ENCODE results near the gene CA10.
A peak's percentile ranks its signal among the peaks of the same experiment; 100 is the strongest.

Gene CA10

GRCh38 chr17:51946311-51946710 lies 212.2 kb downstream of the CA10 start:
- DNase-seq = no peak

GRCh38 chr17:51941272-51941671 lies 217.2 kb downstream of the CA10 start:
- no peak for DNase-seq

GRCh38 chr17:51937264-51937663 lies 221.2 kb downstream of the CA10 start:
- DNase-seq = no peak

- no peak for DNase-seq
Observed at GRCh38 chr17:51935477-51935876, 223.0 kb downstream of the CA10 start.

GRCh38 chr17:51933647-51934046 lies 224.9 kb downstream of the CA10 start:
- no peak for DNase-seq

- no peak for DNase-seq
Observed at GRCh38 chr17:51926448-51926847, 232.1 kb downstream of the CA10 start.

- no peak for DNase-seq
Observed at GRCh38 chr17:51921500-51921899, 237.0 kb downstream of the CA10 start.

GRCh38 chr17:51914577-51914976 lies 243.9 kb downstream of the CA10 start:
- DNase-seq = no peak

GRCh38 chr17:51913491-51914205 lies 244.9 kb downstream of the CA10 start:
- no peak for DNase-seq

GRCh38 chr17:51912939-51913338 lies 245.6 kb downstream of the CA10 start:
- no peak for DNase-seq

GRCh38 chr17:51911237-51911636 lies 247.3 kb downstream of the CA10 start:
- DNase-seq = no peak

- no peak for DNase-seq
Observed at GRCh38 chr17:51909971-51910370, 248.5 kb downstream of the CA10 start.

- no peak for DNase-seq
Observed at GRCh38 chr17:51908841-51909537, 249.5 kb downstream of the CA10 start.

- DNase-seq = no peak
Observed at GRCh38 chr17:51907041-51907440, 251.5 kb downstream of the CA10 start.

GRCh38 chr17:51904379-51904778 lies 254.1 kb downstream of the CA10 start:
- no peak for DNase-seq

GRCh38 chr17:51901242-51901641 lies 257.3 kb downstream of the CA10 start:
- no peak for DNase-seq

- DNase-seq = no peak
Observed at GRCh38 chr17:51891936-51892335, 266.6 kb downstream of the CA10 start.

- DNase-seq = no peak
Observed at GRCh38 chr17:51890710-51891109, 267.8 kb downstream of the CA10 start.

GRCh38 chr17:51888816-51889215 lies 269.7 kb downstream of the CA10 start:
- DNase-seq = no peak

GRCh38 chr17:51876986-51877385 lies 281.5 kb downstream of the CA10 start:
- DNase-seq = no peak

GRCh38 chr17:51873302-51873701 lies 285.2 kb downstream of the CA10 start:
- DNase-seq = no peak

GRCh38 chr17:51869387-51869786 lies 289.1 kb downstream of the CA10 start:
- DNase-seq = no peak

- DNase-seq = peak; percentile 91
Observed at GRCh38 chr17:51860954-51861561, 297.5 kb downstream of the CA10 start.

- peak; percentile 62 for DNase-seq
Observed at GRCh38 chr17:51857052-51857597, 301.4 kb downstream of the CA10 start.

Measured in NCI-H1092 treated with DMSO at 0.1 percent for 48 hours (cell line).